ENCODE data around the gene KIAA0040. TPM values are rescaled to one million over a fixed set of nuclear protein-coding genes. Genes with fewer than 3 reads are reported as not detected.

Gene KIAA0040
- total and polyA plus RNA-seq, 2 donors (not counting 3 experiments of a cell fraction or from before 2014, with no cell fraction given), result 8.3 to 10.9 TPM

GRCh38 chr1:175195281-175195680 is 2.7 kb upstream of the KIAA0040 start:
- Histone ChIP-seq H3K36me3 (ENCODE audit: control insufficient read depth in 2 of 2, extremely low read depth in 1 of 2, insufficient read depth in 2 of 2, low read length in 2 of 2) (no peaks in the 10 kb centered on the region), H3K79me2 (ENCODE audit: control insufficient read depth, insufficient read depth, low read length) (no peaks in the 10 kb centered on the region), H3K4me1 (ENCODE audit: control insufficient read depth, extremely low read depth, insufficient read depth, low read length) (peaks cover 36% of the 10 kb centered on the region), H2AFZ (ENCODE audit: low read depth, low read length) (no peak overlapping the region), H3K4me2 (ENCODE audit: insufficient read depth, low read length) (no peak overlapping the region), H3K4me3 (replicated peaks in 1 of 3; ENCODE audit: insufficient read depth in 1 of 3, low read depth in 1 of 3, low read length in 3 of 3) (no peak overlapping the region), H4K20me1 (replicated peaks; ENCODE audit: control insufficient read depth, extremely low read depth, insufficient read depth, low read length) (no peaks in the 10 kb centered on the region), H3K27ac (ENCODE audit: insufficient read depth, low read depth, low read length) (no peak overlapping the region), H3K27me3 (ENCODE audit: control insufficient read depth in 2 of 2, insufficient read depth in 2 of 2, low read length in 2 of 2) (no peaks in the 10 kb centered on the region), H3K9ac (replicated peaks; ENCODE audit: extremely low read depth, insufficient read depth, low read length) (no peak overlapping the region), H3K9me3 (replicated peaks; ENCODE audit: control insufficient read depth, insufficient read depth, low read length) (no peaks in the 10 kb centered on the region), H3K9me1 (replicated peaks; ENCODE audit: control insufficient read depth, extremely low read depth, insufficient read depth, low read length) (no peaks in the 10 kb centered on the region)
- FAIRE-seq (no peak), DNase-seq (ENCODE audit: low read depth, low spot score) (no peak)
- CTCF ChIA-PET, result interaction anchor here (0.6 to 1.3 kb wide), 2 partner anchors 40 to 43 kb away, joined by 3 read pairs; no protein-coding TSS in a partner anchor
- POLR2A ChIA-PET, result interaction anchor here (1.1 kb wide), 1 partner anchor 26 kb away, joined by 3 read pairs; no protein-coding TSS in a partner anchor
- no peak for TF ChIP-seq JUN (IDR thresholded peaks at IDR 0.05; ENCODE audit: borderline replicate concordance, insufficient read depth, insufficient read length, low read depth)
- TF ChIP-seq GATA2 (IDR thresholded peaks at IDR 0.05; ENCODE audit: insufficient read depth, insufficient read length, low read depth, low read length), result no peak
- TF ChIP-seq EZH2 (IDR thresholded peaks at IDR 0.05; ENCODE audit: borderline replicate concordance, low read depth, low read length, severe bottlenecking), result no peak
- no peak for TF ChIP-seq MYC (IDR thresholded peaks at IDR 0.05; ENCODE audit: low read depth, low read length)
- no peak for TF ChIP-seq MAX (IDR thresholded peaks at IDR 0.05; ENCODE audit: insufficient read depth, insufficient read length)
- TF ChIP-seq, protein P1, sequence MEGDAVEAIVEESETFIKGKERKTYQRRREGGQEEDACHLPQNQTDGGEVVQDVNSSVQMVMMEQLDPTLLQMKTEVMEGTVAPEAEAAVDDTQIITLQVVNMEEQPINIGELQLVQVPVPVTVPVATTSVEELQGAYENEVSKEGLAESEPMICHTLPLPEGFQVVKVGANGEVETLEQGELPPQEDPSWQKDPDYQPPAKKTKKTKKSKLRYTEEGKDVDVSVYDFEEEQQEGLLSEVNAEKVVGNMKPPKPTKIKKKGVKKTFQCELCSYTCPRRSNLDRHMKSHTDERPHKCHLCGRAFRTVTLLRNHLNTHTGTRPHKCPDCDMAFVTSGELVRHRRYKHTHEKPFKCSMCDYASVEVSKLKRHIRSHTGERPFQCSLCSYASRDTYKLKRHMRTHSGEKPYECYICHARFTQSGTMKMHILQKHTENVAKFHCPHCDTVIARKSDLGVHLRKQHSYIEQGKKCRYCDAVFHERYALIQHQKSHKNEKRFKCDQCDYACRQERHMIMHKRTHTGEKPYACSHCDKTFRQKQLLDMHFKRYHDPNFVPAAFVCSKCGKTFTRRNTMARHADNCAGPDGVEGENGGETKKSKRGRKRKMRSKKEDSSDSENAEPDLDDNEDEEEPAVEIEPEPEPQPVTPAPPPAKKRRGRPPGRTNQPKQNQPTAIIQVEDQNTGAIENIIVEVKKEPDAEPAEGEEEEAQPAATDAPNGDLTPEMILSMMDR (IDR thresholded peaks at IDR 0.05; ENCODE audit: extremely low read depth in 1 of 2, insufficient read depth in 1 of 2, low read depth in 1 of 2, low read length in 2 of 2), result no peak
- TF ChIP-seq POLR2A (IDR thresholded peaks at IDR 0.05; ENCODE audit: low read depth, low read length), result no peak
- no peak for TF ChIP-seq POLR2AphosphoS5 (IDR thresholded peaks at IDR 0.05; ENCODE audit: insufficient read depth, low read depth, low read length)
- TF ChIP-seq FOS (IDR thresholded peaks at IDR 0.05; ENCODE audit: borderline replicate concordance, insufficient read depth, low read length), result no peak
- intact Hi-C loops (cut with micrococcal nuclease) (no loop called here), dilution Hi-C loops (cut with MboI; ENCODE audit: extremely low pct_ligation_motif_present, low sequenced_read_pairs) (no loop called here)
- BruUV-seq (replicated peaks), result no TSS peak

All from endothelial cell of umbilical vein (primary cell).